ENCODE measurements around the gene WIPF2.

DNA sequence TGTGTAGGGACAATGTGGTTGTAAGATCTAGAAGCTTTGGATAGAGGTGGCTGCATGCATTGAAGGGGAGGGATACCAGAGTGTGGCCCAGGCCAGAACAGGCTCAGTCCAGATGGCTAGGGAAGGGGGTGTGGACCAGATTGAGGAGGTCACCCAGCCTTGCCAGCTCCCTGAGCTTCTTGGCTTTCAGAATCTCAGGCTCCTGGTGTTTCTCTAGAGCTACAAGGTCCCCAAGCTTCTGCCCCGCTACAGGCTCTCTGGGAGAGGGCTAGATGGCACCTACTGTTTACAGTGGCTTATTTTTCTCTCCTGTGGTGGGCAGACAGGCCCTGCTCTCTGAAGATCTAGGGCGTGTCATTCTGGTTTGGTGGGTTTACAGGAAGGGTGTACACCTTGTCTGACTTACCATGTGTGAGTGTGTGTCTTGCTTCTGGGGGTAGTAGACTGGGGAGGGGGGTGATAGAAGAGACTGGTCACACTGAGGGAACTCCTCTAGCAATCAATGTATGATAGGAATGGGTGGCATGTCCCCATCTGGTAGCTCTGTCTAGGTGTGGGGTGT lies 90.9 kb downstream of the WIPF2 start:
- TF ChIP-seq POLR2AphosphoS5 (IDR thresholded peaks at IDR 0.05; ENCODE audit: low read depth) (no peak), EZH2 (IDR thresholded peaks at IDR 0.05; ENCODE audit: low read depth, unreplicated experiment) (no peak), CREB1 (CRISPR knock-in tag; IDR thresholded peaks at IDR 0.05; ENCODE audit: low read depth) (no peak), JUNB (IDR thresholded peaks at IDR 0.05; ENCODE audit: unreplicated experiment) (no peak), EZH2phosphoT487 (IDR thresholded peaks at IDR 0.05; ENCODE audit: unreplicated experiment) (no peak), STAT1 (IDR thresholded peaks at IDR 0.05; ENCODE audit: unreplicated experiment) (no peak), ZNF331 (CRISPR knock-in tag; IDR thresholded peaks at IDR 0.05; ENCODE audit: low read depth) (no peak), NANOG (IDR thresholded peaks at IDR 0.05; ENCODE audit: borderline replicate concordance) (no peak)
- TF ChIP-seq, protein P1, sequence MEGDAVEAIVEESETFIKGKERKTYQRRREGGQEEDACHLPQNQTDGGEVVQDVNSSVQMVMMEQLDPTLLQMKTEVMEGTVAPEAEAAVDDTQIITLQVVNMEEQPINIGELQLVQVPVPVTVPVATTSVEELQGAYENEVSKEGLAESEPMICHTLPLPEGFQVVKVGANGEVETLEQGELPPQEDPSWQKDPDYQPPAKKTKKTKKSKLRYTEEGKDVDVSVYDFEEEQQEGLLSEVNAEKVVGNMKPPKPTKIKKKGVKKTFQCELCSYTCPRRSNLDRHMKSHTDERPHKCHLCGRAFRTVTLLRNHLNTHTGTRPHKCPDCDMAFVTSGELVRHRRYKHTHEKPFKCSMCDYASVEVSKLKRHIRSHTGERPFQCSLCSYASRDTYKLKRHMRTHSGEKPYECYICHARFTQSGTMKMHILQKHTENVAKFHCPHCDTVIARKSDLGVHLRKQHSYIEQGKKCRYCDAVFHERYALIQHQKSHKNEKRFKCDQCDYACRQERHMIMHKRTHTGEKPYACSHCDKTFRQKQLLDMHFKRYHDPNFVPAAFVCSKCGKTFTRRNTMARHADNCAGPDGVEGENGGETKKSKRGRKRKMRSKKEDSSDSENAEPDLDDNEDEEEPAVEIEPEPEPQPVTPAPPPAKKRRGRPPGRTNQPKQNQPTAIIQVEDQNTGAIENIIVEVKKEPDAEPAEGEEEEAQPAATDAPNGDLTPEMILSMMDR (conservative IDR thresholded peaks at IDR 0.05; ENCODE audit: low read depth in 2 of 2) = no peak
- TF ChIP-seq, protein P2, sequence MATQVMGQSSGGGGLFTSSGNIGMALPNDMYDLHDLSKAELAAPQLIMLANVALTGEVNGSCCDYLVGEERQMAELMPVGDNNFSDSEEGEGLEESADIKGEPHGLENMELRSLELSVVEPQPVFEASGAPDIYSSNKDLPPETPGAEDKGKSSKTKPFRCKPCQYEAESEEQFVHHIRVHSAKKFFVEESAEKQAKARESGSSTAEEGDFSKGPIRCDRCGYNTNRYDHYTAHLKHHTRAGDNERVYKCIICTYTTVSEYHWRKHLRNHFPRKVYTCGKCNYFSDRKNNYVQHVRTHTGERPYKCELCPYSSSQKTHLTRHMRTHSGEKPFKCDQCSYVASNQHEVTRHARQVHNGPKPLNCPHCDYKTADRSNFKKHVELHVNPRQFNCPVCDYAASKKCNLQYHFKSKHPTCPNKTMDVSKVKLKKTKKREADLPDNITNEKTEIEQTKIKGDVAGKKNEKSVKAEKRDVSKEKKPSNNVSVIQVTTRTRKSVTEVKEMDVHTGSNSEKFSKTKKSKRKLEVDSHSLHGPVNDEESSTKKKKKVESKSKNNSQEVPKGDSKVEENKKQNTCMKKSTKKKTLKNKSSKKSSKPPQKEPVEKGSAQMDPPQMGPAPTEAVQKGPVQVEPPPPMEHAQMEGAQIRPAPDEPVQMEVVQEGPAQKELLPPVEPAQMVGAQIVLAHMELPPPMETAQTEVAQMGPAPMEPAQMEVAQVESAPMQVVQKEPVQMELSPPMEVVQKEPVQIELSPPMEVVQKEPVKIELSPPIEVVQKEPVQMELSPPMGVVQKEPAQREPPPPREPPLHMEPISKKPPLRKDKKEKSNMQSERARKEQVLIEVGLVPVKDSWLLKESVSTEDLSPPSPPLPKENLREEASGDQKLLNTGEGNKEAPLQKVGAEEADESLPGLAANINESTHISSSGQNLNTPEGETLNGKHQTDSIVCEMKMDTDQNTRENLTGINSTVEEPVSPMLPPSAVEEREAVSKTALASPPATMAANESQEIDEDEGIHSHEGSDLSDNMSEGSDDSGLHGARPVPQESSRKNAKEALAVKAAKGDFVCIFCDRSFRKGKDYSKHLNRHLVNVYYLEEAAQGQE (IDR thresholded peaks at IDR 0.05; ENCODE audit: unreplicated experiment) = no peak
- TF ChIP-seq, protein P3, sequence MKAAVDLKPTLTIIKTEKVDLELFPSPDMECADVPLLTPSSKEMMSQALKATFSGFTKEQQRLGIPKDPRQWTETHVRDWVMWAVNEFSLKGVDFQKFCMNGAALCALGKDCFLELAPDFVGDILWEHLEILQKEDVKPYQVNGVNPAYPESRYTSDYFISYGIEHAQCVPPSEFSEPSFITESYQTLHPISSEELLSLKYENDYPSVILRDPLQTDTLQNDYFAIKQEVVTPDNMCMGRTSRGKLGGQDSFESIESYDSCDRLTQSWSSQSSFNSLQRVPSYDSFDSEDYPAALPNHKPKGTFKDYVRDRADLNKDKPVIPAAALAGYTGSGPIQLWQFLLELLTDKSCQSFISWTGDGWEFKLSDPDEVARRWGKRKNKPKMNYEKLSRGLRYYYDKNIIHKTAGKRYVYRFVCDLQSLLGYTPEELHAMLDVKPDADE (IDR thresholded peaks at IDR 0.05) = no peak
